ENCODE measurements around the gene MYG1. TPM values are rescaled to one million over a fixed set of nuclear protein-coding genes. Genes with fewer than 3 reads are reported as not detected.
A peak's percentile ranks its signal among the peaks of the same experiment; 100 is the strongest.

Gene MYG1
- total and polyA plus RNA-seq, 2 of the 13 experiments (the other 11 are each of a cell fraction or from before 2014, with no cell fraction given), result 38.6 to 58.0 TPM

- TF ChIP-seq ZNF281 (CRISPR knock-in tag; IDR thresholded peaks at IDR 0.05; ENCODE audit: borderline replicate concordance) (peak; percentile 47; the same call in 1 of the 2 replicates), KLF6 (CRISPR knock-in tag; IDR thresholded peaks at IDR 0.05) (0 out of 2 replicates have a peak, but pooled peaks have one; percentile 46), MED8 (CRISPR knock-in tag; IDR thresholded peaks at IDR 0.05; ENCODE audit: insufficient replicate concordance) (peak; percentile 57), CERS6 (CRISPR knock-in tag; IDR thresholded peaks at IDR 0.05) (no peak), ETV5 (CRISPR knock-in tag; IDR thresholded peaks at IDR 0.05; ENCODE audit: borderline replicate concordance) (peak; percentile 75), NFKBIZ (CRISPR knock-in tag; IDR thresholded peaks at IDR 0.05) (peak; percentile 63; the same call in 1 of the 2 replicates), SAFB2 (CRISPR knock-in tag; IDR thresholded peaks at IDR 0.05; ENCODE audit: borderline replicate concordance, low read depth) (peak; percentile 97), NCOA5 (CRISPR knock-in tag; IDR thresholded peaks at IDR 0.05) (no peak), ATF3 (CRISPR knock-in tag; IDR thresholded peaks at IDR 0.05) (no peak), SMC3 (IDR thresholded peaks at IDR 0.05; ENCODE audit: low read length) (no peak), RNF219 (CRISPR knock-in tag; IDR thresholded peaks at IDR 0.05) (no peak), HNRNPK (IDR thresholded peaks at IDR 0.05; ENCODE audit: low read depth, low read length, poor library complexity, severe bottlenecking) (peak; percentile 51), ISL2 (CRISPR knock-in tag; IDR thresholded peaks at IDR 0.05) (peak; percentile 55; the same call in 1 of the 2 replicates), ZNF770 (CRISPR knock-in tag; IDR thresholded peaks at IDR 0.05) (no peak), ZFY (CRISPR knock-in tag; IDR thresholded peaks at IDR 0.05) (peak; percentile 80), LBX2 (CRISPR knock-in tag; IDR thresholded peaks at IDR 0.05; ENCODE audit: borderline replicate concordance) (0 out of 2 replicates have a peak, but pooled peaks have one; percentile 21), MLX (CRISPR knock-in tag; IDR thresholded peaks at IDR 0.05) (0 out of 2 replicates have a peak, but pooled peaks have one; percentile 14), ZNF780A (CRISPR knock-in tag; IDR thresholded peaks at IDR 0.05) (peak; percentile 49; the same call in 1 of the 2 replicates), ZNF264 (CRISPR knock-in tag; IDR thresholded peaks at IDR 0.05) (no peak; the same call in 1 of the 2 replicates)
These were observed at the start of gene MYG1 (continued) for GRCh38 chr12:53299454-53300180.

All from HepG2 (cell line).